Measurements from ENCODE around the gene ENOX1. TPM values are rescaled to one million over a fixed set of nuclear protein-coding genes. Genes with fewer than 3 reads are reported as not detected.

ENOX1 gene
- total and polyA plus RNA-seq, 2 of the 8 experiments (the other 6 are each of a cell fraction or from before 2014, with no cell fraction given) = 0.23 to 0.37 TPM

GRCh38 chr13:43220873-43221595, 565.7 kb downstream of the ENOX1 start:
- Histone ChIP-seq H2AFZ (ENCODE audit: low read length) (no peak overlapping the region), H3K56ac (replicated peaks; ENCODE audit: insufficient read length, low read depth, low read length) (no peak overlapping the region), H3K9ac (replicated peaks in 1 of 4; ENCODE audit: extremely low read depth in 1 of 4, low read depth in 3 of 4, low read length in 3 of 4) (no peak overlapping the region), H3K4me3 (ENCODE audit: extremely low read depth in 1 of 4, insufficient read depth in 2 of 4, low read depth in 3 of 4, low read length in 4 of 4) (no peak overlapping the region), H2BK5ac (ENCODE audit: low read depth, low read length) (no peak overlapping the region), H2BK20ac (ENCODE audit: low read length) (no peak overlapping the region), H3K18ac (ENCODE audit: extremely low read depth, low read length) (no peak overlapping the region), H4K20me1 (replicated peaks in 1 of 2; ENCODE audit: control insufficient read depth in 1 of 2, insufficient read depth in 2 of 2, low read length in 2 of 2) (no peaks in the 10 kb centered on the region), H4K5ac (ENCODE audit: insufficient read length, low read depth, low read length) (no peak overlapping the region), H3K36me3 (ENCODE audit: control insufficient read depth in 2 of 4, insufficient read depth in 4 of 4, low read length in 3 of 4) (no peaks in the 10 kb centered on the region), H2BK12ac (ENCODE audit: low read depth, low read length) (no peak overlapping the region), H2BK15ac (ENCODE audit: low read length) (no peak overlapping the region), H3K23me2 (ENCODE audit: low read depth, low read length) (no peaks in the 10 kb centered on the region), H3K27me3 (replicated peaks in 1 of 4; ENCODE audit: control insufficient read depth in 3 of 4, extremely low read depth in 1 of 4, insufficient read depth in 3 of 4, low read length in 3 of 4) (peaks cover 0 to 2% (median 0%) of the 10 kb centered on the region in 4 experiments; a peak in 1 of 7 replicates), H3K23ac (ENCODE audit: insufficient read length) (no peak overlapping the region), H3K14ac (ENCODE audit: insufficient read length) (no peak overlapping the region), H4K8ac (ENCODE audit: extremely low read depth, insufficient read depth, low read length) (no peak overlapping the region), H3K79me2 (ENCODE audit: control insufficient read depth in 1 of 2, insufficient read depth in 2 of 2, low read length in 2 of 2) (no peaks in the 10 kb centered on the region), H4K91ac (replicated peaks; ENCODE audit: insufficient read length, low read length) (no peak overlapping the region), H3K9me3 (ENCODE audit: insufficient read depth in 2 of 2, low read depth in 1 of 2, low read length in 1 of 2) (no peaks in the 10 kb centered on the region), H2BK120ac (replicated peaks; ENCODE audit: low read depth, low read length) (no peak overlapping the region), H3K79me1 (ENCODE audit: low read depth, low read length) (no peaks in the 10 kb centered on the region), H2AK5ac (ENCODE audit: low read depth, low read length) (no peak overlapping the region), H3K4ac (replicated peaks; ENCODE audit: insufficient read length, low read depth, low read length) (no peak overlapping the region), H3K27ac (ENCODE audit: low read depth, low read length) (no peak overlapping the region), H3K4me2 (ENCODE audit: insufficient read depth in 1 of 2, low read depth in 2 of 2, low read length in 2 of 2) (no peak overlapping the region), H3K4me1 (replicated peaks in 1 of 4; ENCODE audit: control insufficient read depth in 3 of 4, insufficient read depth in 4 of 4, low read length in 3 of 4) (no peaks in the 10 kb centered on the region; a peak in 1 of 7 replicates)
- POLR2A ChIA-PET (ENCODE audit: partially characterized antibody) = no interaction called here
- 85% methylated on average over 8 of the region's 8 CpGs; no CpG with 5 or more reads in 1 of the 2 experiments for WGBS, 2 experiments (ENCODE audit: extremely low coverage in 1 of 2, insufficient coverage in 1 of 2, insufficient read length in 1 of 2, insufficient replicate concordance in 2 of 2, low coverage in 1 of 2, low lambda C conversion rate in 2 of 2, missing lambda C conversion rate in 1 of 2)
- FAIRE-seq (no peak), DNase-seq (ENCODE audit: low read depth in 1 of 2, low spot score in 2 of 2) (no peak)
- CTCF ChIA-PET (ENCODE audit: partially characterized antibody) = no interaction called here

All from H1 (cell line).